ENCODE measurements around the gene NAA50. TPM values are rescaled to one million over a fixed set of nuclear protein-coding genes. Genes with fewer than 3 reads are reported as not detected.

The NAA50 gene
- total RNA-seq, 2 experiments from 2014 or later: 106 to 134 TPM

Other genes starting within 250 kb of the NAA50 start
- 10 to 100 TPM; 18.9 TPM for gene SPICE1, start 231.1 kb downstream of the NAA50 start, total RNA-seq
- gene SIDT1, start 213.7 kb downstream of the NAA50 start, total RNA-seq: 10 to 100 TPM; 31.6 to 51.9 TPM
- gene USF3, start 49.6 kb downstream of the NAA50 start, total RNA-seq: 10 to 100 TPM; 14.5 to 15.2 TPM
- gene ATP6V1A, start 786 bp upstream of the NAA50 start, total RNA-seq: 10 to 100 TPM; 30.0 to 50.3 TPM
- 1 to 10 TPM in 1 of 2 experiments, under 1 TPM in 1; 0.40 to 1.1 TPM for gene GRAMD1C, start 92.5 kb upstream of the NAA50 start, total RNA-seq
- 1 to 10 TPM; 3.0 to 3.9 TPM for gene ZDHHC23, start 201.8 kb upstream of the NAA50 start, total RNA-seq